ENCODE data around the gene COL4A4. TPM values are rescaled to one million over a fixed set of nuclear protein-coding genes. Genes with fewer than 3 reads are reported as not detected.
"Not testable (repeated sequence)": the region's sequence is repeated elsewhere in the genome, so short reads cannot be mapped to it uniquely, and the experiment has no call there.

Gene COL4A4
- total RNA-seq, 6 donors from 2014 or later, result 22.0 to 31.2 (median 26.1) TPM

DNA sequence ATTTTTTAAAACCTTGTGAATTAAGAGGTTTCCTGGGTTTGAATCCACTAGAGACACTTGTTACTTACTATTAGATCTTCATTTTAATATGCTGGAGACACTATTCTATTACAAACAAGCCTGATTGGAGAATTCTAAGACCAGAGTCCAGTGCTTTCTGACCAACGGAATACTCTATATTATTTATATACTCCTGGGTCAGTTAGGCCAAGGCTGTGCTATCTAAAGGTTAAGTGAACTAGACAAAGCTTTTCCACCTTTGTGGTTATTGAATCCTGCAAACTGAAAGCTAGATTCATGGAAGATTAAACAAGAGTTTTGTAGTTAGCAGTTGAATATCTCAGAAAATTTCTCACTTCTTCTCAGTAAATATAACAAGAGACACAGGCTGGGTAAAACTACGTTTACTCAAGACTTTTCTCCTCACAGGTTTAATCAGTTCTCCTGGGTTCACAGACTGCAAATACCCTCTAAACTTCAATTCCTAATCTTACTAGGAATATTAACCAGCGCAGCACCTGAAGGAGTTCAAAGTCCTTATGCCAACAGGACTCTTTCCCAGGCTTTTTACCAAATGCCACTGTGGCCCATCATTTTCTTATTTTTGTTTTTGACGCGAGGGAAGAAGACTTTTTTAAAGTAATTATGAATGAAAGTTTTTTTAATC lies 66.4 kb downstream of the COL4A4 start:
- ATAC-seq (ENCODE audit: low FRiP score in 2 of 2), result no peak
- no peaks in the 10 kb centered on the region for H3K27me3 ChIP-seq
- no peaks in the 10 kb centered on the region for H3K4me1 ChIP-seq
- 81 to 84% methylated on average over 5 of the region's 5 CpGs for WGBS, 2 donors
- TF ChIP-seq EP300 (IDR thresholded peaks at IDR 0.05) (no peak), POLR2AphosphoS5 (IDR thresholded peaks at IDR 0.05) (no peak), POLR2A (IDR thresholded peaks at IDR 0.05) (no peak)
- TF ChIP-seq, protein P1, sequence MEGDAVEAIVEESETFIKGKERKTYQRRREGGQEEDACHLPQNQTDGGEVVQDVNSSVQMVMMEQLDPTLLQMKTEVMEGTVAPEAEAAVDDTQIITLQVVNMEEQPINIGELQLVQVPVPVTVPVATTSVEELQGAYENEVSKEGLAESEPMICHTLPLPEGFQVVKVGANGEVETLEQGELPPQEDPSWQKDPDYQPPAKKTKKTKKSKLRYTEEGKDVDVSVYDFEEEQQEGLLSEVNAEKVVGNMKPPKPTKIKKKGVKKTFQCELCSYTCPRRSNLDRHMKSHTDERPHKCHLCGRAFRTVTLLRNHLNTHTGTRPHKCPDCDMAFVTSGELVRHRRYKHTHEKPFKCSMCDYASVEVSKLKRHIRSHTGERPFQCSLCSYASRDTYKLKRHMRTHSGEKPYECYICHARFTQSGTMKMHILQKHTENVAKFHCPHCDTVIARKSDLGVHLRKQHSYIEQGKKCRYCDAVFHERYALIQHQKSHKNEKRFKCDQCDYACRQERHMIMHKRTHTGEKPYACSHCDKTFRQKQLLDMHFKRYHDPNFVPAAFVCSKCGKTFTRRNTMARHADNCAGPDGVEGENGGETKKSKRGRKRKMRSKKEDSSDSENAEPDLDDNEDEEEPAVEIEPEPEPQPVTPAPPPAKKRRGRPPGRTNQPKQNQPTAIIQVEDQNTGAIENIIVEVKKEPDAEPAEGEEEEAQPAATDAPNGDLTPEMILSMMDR (IDR thresholded peaks at IDR 0.05), result no peak
- H3K27ac ChIP-seq, result no peak overlapping the region
- H3K36me3 ChIP-seq, result no peaks in the 10 kb centered on the region
- DNase-seq, result no peak
- H3K9me3 ChIP-seq, result no peaks in the 10 kb centered on the region
- no peak overlapping the region for H3K4me3 ChIP-seq

GRCh38 chr2:227095346-227095745 lies 68.7 kb downstream of the COL4A4 start:
- TF ChIP-seq POLR2AphosphoS5 (IDR thresholded peaks at IDR 0.05) (no peak), POLR2A (IDR thresholded peaks at IDR 0.05) (no peak), EP300 (IDR thresholded peaks at IDR 0.05) (no peak)
- TF ChIP-seq, protein P1 (IDR thresholded peaks at IDR 0.05), result no peak
- ATAC-seq (ENCODE audit: low FRiP score in 2 of 2), result no peak
- Histone ChIP-seq H3K4me3 (no peak overlapping the region), H3K36me3 (no peaks in the 10 kb centered on the region), H3K4me1 (no peaks in the 10 kb centered on the region), H3K9me3 (no peaks in the 10 kb centered on the region), H3K27ac (no peak overlapping the region), H3K27me3 (no peaks in the 10 kb centered on the region)
- 31 to 46% methylated on average over 3 to 4 of the region's 4 CpGs for WGBS, 2 donors
- no peak for DNase-seq

DNA sequence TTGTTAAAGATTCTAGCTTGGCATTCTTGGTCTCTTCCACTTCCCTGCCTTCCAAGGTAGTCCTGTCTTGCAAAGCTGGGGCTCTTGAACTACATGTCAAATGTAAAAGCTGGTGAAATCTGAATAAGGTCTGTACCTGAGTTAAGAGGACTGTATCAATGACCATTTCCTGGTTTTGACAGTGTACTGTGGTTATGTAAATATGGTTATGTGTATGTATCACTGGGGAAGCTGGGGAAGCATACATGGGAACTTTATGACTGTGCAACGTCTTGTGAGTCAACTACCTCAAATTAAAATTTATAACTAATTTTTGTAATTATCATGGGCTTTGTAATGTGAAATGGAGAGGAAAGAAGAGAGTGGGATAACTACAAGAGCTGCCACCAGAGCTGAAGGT lies 81.7 kb downstream of the COL4A4 start:
- Histone ChIP-seq H3K9me3 (no peaks in the 10 kb centered on the region), H3K4me3 (no peak overlapping the region), H3K36me3 (peaks cover 0 to 8% (median 0%) of the 10 kb centered on the region in 4 donors), H3K27ac (no peak overlapping the region), H3K27me3 (no peaks in the 10 kb centered on the region), H3K4me1 (no peaks in the 10 kb centered on the region)
- 56 to 67% methylated on average over 1 of the region's 1 CpG for WGBS, 2 donors
- DNase-seq, result no peak
- TF ChIP-seq EP300 (IDR thresholded peaks at IDR 0.05) (no peak), POLR2AphosphoS5 (IDR thresholded peaks at IDR 0.05) (no peak), POLR2A (IDR thresholded peaks at IDR 0.05) (no peak)
- TF ChIP-seq, protein P1 (IDR thresholded peaks at IDR 0.05), result no peak
- no peak for ATAC-seq (ENCODE audit: low FRiP score in 2 of 2)

DNA sequence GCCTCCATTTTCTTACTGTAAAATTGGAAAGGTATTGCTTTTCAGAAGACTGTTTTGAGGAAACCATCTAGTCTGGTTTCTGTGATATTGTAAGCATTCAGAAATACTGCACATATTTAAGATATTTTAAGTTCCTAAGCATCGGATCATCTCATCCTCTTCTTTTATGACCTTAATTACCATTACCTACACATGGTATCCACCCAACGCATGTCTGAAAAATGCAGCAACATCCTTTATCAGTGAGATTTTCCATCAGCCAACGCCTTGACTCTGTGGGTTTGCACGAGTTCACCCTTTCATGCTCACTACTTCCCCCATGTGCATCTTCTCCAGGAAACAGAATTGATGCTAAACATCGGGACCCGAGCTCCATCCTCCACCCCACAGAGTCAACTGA lies 84.3 kb downstream of the COL4A4 start:
- Histone ChIP-seq H3K9me3 (no peaks in the 10 kb centered on the region), H3K27me3 (no peaks in the 10 kb centered on the region), H3K27ac (no peak overlapping the region), H3K4me1 (no peaks in the 10 kb centered on the region), H3K36me3 (peaks cover 0 to 8% (median 0%) of the 10 kb centered on the region in 4 donors), H3K4me3 (no peak overlapping the region)
- TF ChIP-seq, protein P1 (IDR thresholded peaks at IDR 0.05), result no peak
- TF ChIP-seq POLR2AphosphoS5 (IDR thresholded peaks at IDR 0.05) (no peak), POLR2A (IDR thresholded peaks at IDR 0.05) (no peak), EP300 (IDR thresholded peaks at IDR 0.05) (no peak)
- ATAC-seq (ENCODE audit: low FRiP score in 2 of 2) (no peak), DNase-seq (no peak)
- WGBS, 2 donors, result 82 to 84% methylated on average over 6 of the region's 6 CpGs

DNA sequence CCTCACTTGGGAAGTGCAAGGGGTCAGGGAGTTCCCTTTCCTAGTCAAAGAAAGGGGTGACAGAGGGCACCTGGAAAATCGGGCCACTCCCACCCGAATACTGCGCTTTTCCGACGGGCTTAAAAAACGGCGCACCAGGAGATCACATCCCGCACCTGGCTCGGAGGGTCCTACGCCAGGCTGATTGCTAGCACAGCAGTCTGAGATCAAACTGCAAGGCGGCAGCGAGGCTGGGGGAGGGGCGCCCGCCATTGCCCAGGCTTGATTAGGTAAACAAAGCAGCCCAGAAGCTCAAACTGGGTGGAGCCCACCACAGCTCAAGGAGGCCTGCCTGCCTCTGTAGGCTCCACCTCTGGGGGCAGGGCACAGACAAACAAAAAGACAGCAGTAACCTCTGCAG lies 98.9 kb downstream of the COL4A4 start:
- 79 to 80% methylated on average over 10 to 14 of the region's 14 CpGs for WGBS, 2 donors
- not testable (repeated sequence) for H3K4me1 ChIP-seq; H3K4me3 ChIP-seq; H3K27me3 ChIP-seq; H3K27ac ChIP-seq; H3K36me3 ChIP-seq; H3K9me3 ChIP-seq; ATAC-seq (ENCODE audit: low FRiP score in 2 of 2)
- DNase-seq, result peak in 1 of 2 donors; percentile 31

Data from upper lobe of left lung (tissue), 6 donors.